Suprapubic skin (tissue), 4 donors: ENCODE data around the gene CAD. TPM values are rescaled to one million over a fixed set of nuclear protein-coding genes. Genes with fewer than 3 reads are reported as not detected.

Experiments
- DNase-seq, 2 donors: peaks; one replicate each; pipeline ENCODE4 v3.0.0-alpha.2; 2019; ENCODE audit warnings: low spot score in 2 of 2
- H3K27ac ChIP-seq: fragments of 200-600 bp; sonication (generic); one replicate; pipeline ENCODE4 v1.5.1; 2019
- H3K27me3 ChIP-seq: fragments of 200-600 bp; sonication (generic); one replicate; pipeline ENCODE4 v1.5.1; 2019
- H3K36me3 ChIP-seq: fragments of 200-600 bp; sonication (generic); one replicate; pipeline ENCODE4 v1.5.1; 2019
- H3K4me1 ChIP-seq: fragments of 200-600 bp; sonication (generic); one replicate; pipeline ENCODE4 v1.5.1; 2019
- H3K4me3 ChIP-seq: fragments of 200-600 bp; sonication (generic); one replicate; pipeline ENCODE4 v1.5.1; 2019; ENCODE audit warnings: mild to moderate bottlenecking
- H3K9me3 ChIP-seq: fragments of 200-600 bp; sonication (generic); one replicate; pipeline ENCODE4 v1.5.1; 2019
- CTCF ChIP-seq, 2 donors: fragments of 200-600 bp in 1 of 2; fragments of 450-650 bp in 1 of 2; sonication (generic) in 1 of 2; IDR thresholded peaks; one replicate each; pipeline ENCODE4 v1.5.1; 2016 to 2019; ENCODE audit warnings: antibody characterized with exemption in 2 of 2, mild to moderate bottlenecking in 1 of 2, moderate library complexity in 1 of 2
- EP300 ChIP-seq: sonication (generic); formaldehyde crosslinking; IDR thresholded peaks from one replicate; pipeline ENCODE4 v1.6.1; 2017; ENCODE audit warnings: antibody characterized with exemption
- POLR2A ChIP-seq, 2 donors: fragments of 450-650 bp; IDR thresholded peaks; one replicate each; pipeline ENCODE4 v1.6.1; 2017; ENCODE audit warnings: antibody characterized with exemption in 2 of 2, mild to moderate bottlenecking in 2 of 2, moderate library complexity in 2 of 2
- POLR2AphosphoS5 ChIP-seq, 3 donors: sonication (generic); formaldehyde crosslinking; IDR thresholded peaks; one replicate each; pipeline ENCODE4 v1.6.1; 2017; ENCODE audit warnings: antibody characterized with exemption in 3 of 3
- WGBS: methylation state at CpG from one replicate; pipeline ENCODE4 v1.1.5; 2018; 5-methylcytosine and 5-hydroxymethylcytosine counted together
- total RNA-seq, 4 donors: library from RNA; depleted of rRNA; stranded (reverse); fragments of >200 nt; gene quantifications; one replicate each; pipeline ENCODE4 v1.1.0, GENCODE V29; 2016

Gene CAD
- total RNA-seq, 4 donors from 2014 or later = 33.7 to 64.8 (median 42.1) TPM

- Histone ChIP-seq H3K4me3 (no peak overlapping the region), H3K27me3 (peaks cover 73% of the 10 kb centered on the region), H3K9me3 (no peaks in the 10 kb centered on the region), H3K36me3 (no peaks in the 10 kb centered on the region), H3K27ac (no peak overlapping the region), H3K4me1 (no peaks in the 10 kb centered on the region)
- 21% methylated on average over 1 of the region's 1 CpG for whole genome bisulfite sequencing
- TF ChIP-seq CTCF (IDR thresholded peaks at IDR 0.05) = no peak
- TF ChIP-seq EP300 = no peak
- no peak for TF ChIP-seq POLR2A (IDR thresholded peaks at IDR 0.05)
- TF ChIP-seq POLR2AphosphoS5 (IDR thresholded peaks at IDR 0.05) = no peak
- DNase-seq = no peak
Observed at GRCh38 chr2:27255660-27256059, 38.5 kb downstream of the CAD start.

- Histone ChIP-seq H3K27ac (no peak overlapping the region), H3K36me3 (no peaks in the 10 kb centered on the region), H3K9me3 (no peaks in the 10 kb centered on the region), H3K4me3 (no peak overlapping the region), H3K27me3 (peaks cover 73% of the 10 kb centered on the region), H3K4me1 (peaks cover 4% of the 10 kb centered on the region)
- TF ChIP-seq CTCF (IDR thresholded peaks at IDR 0.05) = no peak
- DNase-seq = no peak
- WGBS = 75% methylated on average over 6 of the region's 7 CpGs
Observed at GRCh38 chr2:27256855-27257454, 39.8 kb downstream of the CAD start.

GRCh38 chr2:27258051-27258450 lies 40.9 kb downstream of the CAD start:
- H3K4me3 ChIP-seq = no peak overlapping the region
- no peak for DNase-seq
- H3K27ac ChIP-seq = no peak overlapping the region
- TF ChIP-seq POLR2A (IDR thresholded peaks at IDR 0.05) (no peak), CTCF (IDR thresholded peaks at IDR 0.05) (no peak), POLR2AphosphoS5 (IDR thresholded peaks at IDR 0.05) (no peak), EP300 (no peak)
- H3K36me3 ChIP-seq = no peaks in the 10 kb centered on the region
- H3K9me3 ChIP-seq = no peaks in the 10 kb centered on the region
- peaks cover 81% of the 10 kb centered on the region for H3K27me3 ChIP-seq
- peaks cover 15% of the 10 kb centered on the region for H3K4me1 ChIP-seq
- WGBS = 86% methylated on average over 6 of the region's 8 CpGs

GRCh38 chr2:27261241-27261925 lies 44.2 kb downstream of the CAD start:
- Histone ChIP-seq H3K9me3 (no peaks in the 10 kb centered on the region), H3K4me1 (peaks cover 38% of the 10 kb centered on the region), H3K27ac (no peak overlapping the region), H3K27me3 (peaks cover 98% of the 10 kb centered on the region), H3K4me3 (peak overlapping the region; percentile 52), H3K36me3 (no peaks in the 10 kb centered on the region)
- no peak for DNase-seq
- TF ChIP-seq EP300 (no peak), POLR2A (IDR thresholded peaks at IDR 0.05) (no peak), CTCF (IDR thresholded peaks at IDR 0.05) (no peak), POLR2AphosphoS5 (IDR thresholded peaks at IDR 0.05) (no peak)
- WGBS = 52% methylated on average over 11 of the region's 11 CpGs

DNA sequence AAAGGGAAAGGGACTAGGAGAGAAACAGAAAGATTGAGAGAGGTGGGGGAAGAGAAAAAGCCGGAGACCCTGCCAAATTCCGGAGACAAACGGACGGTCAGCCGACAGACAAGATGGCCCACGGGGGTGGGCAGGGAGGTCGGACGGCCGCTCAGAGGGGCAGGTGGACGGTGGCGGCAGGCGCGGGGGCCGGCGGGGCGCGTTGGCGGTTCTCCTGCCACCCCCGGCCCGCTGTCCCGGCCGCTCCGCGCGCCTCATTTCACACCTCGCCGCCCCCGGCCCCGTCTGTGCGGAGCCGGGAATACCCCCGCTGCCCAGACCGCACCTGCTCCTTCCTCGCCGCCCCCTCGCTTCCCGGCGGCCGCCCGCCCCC lies 44.7 kb downstream of the CAD start:
- Histone ChIP-seq H3K27ac (no peak overlapping the region), H3K4me1 (peaks cover 38% of the 10 kb centered on the region), H3K4me3 (peak overlapping the region; percentile 52), H3K27me3 (peaks cover 93% of the 10 kb centered on the region), H3K9me3 (no peaks in the 10 kb centered on the region), H3K36me3 (no peaks in the 10 kb centered on the region)
- TF ChIP-seq POLR2AphosphoS5 (IDR thresholded peaks at IDR 0.05) = no peak
- no peak for TF ChIP-seq EP300
- TF ChIP-seq POLR2A (IDR thresholded peaks at IDR 0.05) = no peak
- TF ChIP-seq CTCF (IDR thresholded peaks at IDR 0.05) = no peak
- DNase-seq = no peak
- WGBS = 2% methylated on average over 16 of the region's 40 CpGs
